ENCODE data around the gene SORCS2.

The SORCS2 gene

DNA sequence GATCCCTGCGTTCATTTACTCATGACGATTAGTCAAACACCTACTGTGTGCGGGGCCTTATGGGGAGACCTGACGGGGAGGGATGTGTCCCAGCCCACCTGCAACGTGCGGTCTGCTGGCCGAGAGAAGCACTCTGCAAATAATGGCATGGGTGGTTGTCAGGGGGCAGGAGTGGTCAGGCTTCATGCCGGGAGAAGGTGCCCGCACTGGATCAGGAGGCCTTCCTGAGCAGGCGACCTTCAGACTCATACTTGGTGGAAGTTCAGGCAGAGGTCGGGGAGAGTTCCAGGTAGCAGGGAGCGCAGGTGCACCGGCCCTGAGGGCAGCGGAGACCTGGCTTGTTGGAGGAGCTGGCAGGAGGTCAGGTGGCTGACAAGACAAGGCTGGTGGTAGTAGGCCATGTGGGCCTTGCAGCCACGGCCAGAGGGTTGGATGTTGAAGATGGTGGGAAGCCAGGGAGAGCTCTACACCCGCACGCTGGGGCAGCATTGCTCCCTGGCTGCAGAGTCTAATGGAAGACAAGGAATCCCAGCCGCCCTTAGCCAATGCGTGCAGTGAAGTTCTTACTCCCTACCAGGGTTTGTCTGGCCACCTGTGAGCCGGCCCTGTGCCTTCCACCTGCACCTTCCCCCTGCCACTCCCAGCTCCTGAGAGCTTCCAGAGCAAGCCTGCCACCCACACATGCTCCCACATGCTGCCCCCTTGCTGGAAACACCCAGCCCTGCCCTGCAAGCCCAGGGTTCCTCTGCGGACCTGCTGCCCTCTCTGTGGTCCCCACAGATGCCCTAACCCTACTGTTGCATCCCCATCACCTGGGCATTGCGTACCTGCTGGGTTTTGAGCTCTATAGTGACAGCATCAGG lies 145.1 kb downstream of the SORCS2 start:
- no peak overlapping the region for H3K4me3 ChIP-seq (ENCODE audit: low read depth in 1 of 2, low read length in 2 of 2)
- H3K4me2 ChIP-seq (ENCODE audit: insufficient read depth, low read length) = no peak overlapping the region
- no peak overlapping the region for H3K27ac ChIP-seq (ENCODE audit: low read length)
- H3K36me3 ChIP-seq (ENCODE audit: insufficient read depth, low read length) = no peaks in the 10 kb centered on the region
- H3K79me2 ChIP-seq (ENCODE audit: insufficient read depth, low read length) = no peaks in the 10 kb centered on the region
- ATAC-seq (ENCODE audit: insufficient read depth, low read depth) = no peak
- DNase-seq = no peak
- H3K27me3 ChIP-seq (ENCODE audit: insufficient read depth, low read length, poor library complexity) = no peaks in the 10 kb centered on the region
- no peaks in the 10 kb centered on the region; the same call in 1 of the 2 replicates for H4K20me1 ChIP-seq (ENCODE audit: insufficient read depth, low read length)
- no peak overlapping the region for H2AFZ ChIP-seq (ENCODE audit: low read depth, low read length)
- no peaks in the 10 kb centered on the region for H3K9me3 ChIP-seq (ENCODE audit: insufficient read depth, low read length, severe bottlenecking)
- no peak overlapping the region for H3K9ac ChIP-seq (ENCODE audit: low read depth, low read length)
- no peak for TF ChIP-seq EZH2 (IDR thresholded peaks at IDR 0.05; ENCODE audit: borderline replicate concordance, low read depth, low read length, severe bottlenecking)
- no peak for TF ChIP-seq CTCF (IDR thresholded peaks at IDR 0.05; ENCODE audit: borderline replicate concordance, extremely low read depth, low read length, poor library complexity, severe bottlenecking)
- no peaks in the 10 kb centered on the region for H3K4me1 ChIP-seq (ENCODE audit: insufficient read depth, low read length)

DNA sequence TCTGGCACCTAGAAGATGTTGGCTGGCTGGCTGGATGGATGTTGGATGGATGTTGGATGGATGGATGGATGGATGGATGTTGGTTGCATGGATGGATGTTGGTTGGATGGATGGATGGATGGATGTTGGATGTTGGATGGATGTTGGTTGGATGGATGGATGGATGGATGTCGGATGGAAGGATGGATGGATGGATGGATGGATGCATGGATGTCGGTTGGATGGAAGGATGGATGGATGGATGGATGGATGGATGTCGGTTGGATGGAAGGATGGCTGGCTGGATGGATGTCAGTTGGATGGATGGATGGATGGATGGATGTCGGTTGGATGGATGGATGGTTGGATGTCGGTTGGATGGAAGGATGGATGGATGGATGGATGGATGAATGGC lies 145.7 kb downstream of the SORCS2 start:
- H3K27ac ChIP-seq (ENCODE audit: low read length) = no peak overlapping the region
- no peak overlapping the region for H3K4me3 ChIP-seq (ENCODE audit: low read depth in 1 of 2, low read length in 2 of 2)
- no peak overlapping the region for H3K9ac ChIP-seq (ENCODE audit: low read depth, low read length)
- ATAC-seq (ENCODE audit: insufficient read depth, low read depth) = no peak
- no peak for DNase-seq
- H3K36me3 ChIP-seq (ENCODE audit: insufficient read depth, low read length) = no peaks in the 10 kb centered on the region
- H3K79me2 ChIP-seq (ENCODE audit: insufficient read depth, low read length) = no peaks in the 10 kb centered on the region
- no peaks in the 10 kb centered on the region for H3K9me3 ChIP-seq (ENCODE audit: insufficient read depth, low read length, severe bottlenecking)
- no peak overlapping the region for H2AFZ ChIP-seq (ENCODE audit: low read depth, low read length)
- H3K27me3 ChIP-seq (ENCODE audit: insufficient read depth, low read length, poor library complexity) = no peaks in the 10 kb centered on the region
- TF ChIP-seq EZH2 (IDR thresholded peaks at IDR 0.05; ENCODE audit: borderline replicate concordance, low read depth, low read length, severe bottlenecking) = no peak
- TF ChIP-seq CTCF (IDR thresholded peaks at IDR 0.05; ENCODE audit: borderline replicate concordance, extremely low read depth, low read length, poor library complexity, severe bottlenecking) = no peak
- no peaks in the 10 kb centered on the region for H3K4me1 ChIP-seq (ENCODE audit: insufficient read depth, low read length)
- H3K4me2 ChIP-seq (ENCODE audit: insufficient read depth, low read length) = no peak overlapping the region
- no peaks in the 10 kb centered on the region; the same call in 1 of the 2 replicates for H4K20me1 ChIP-seq (ENCODE audit: insufficient read depth, low read length)

DNA sequence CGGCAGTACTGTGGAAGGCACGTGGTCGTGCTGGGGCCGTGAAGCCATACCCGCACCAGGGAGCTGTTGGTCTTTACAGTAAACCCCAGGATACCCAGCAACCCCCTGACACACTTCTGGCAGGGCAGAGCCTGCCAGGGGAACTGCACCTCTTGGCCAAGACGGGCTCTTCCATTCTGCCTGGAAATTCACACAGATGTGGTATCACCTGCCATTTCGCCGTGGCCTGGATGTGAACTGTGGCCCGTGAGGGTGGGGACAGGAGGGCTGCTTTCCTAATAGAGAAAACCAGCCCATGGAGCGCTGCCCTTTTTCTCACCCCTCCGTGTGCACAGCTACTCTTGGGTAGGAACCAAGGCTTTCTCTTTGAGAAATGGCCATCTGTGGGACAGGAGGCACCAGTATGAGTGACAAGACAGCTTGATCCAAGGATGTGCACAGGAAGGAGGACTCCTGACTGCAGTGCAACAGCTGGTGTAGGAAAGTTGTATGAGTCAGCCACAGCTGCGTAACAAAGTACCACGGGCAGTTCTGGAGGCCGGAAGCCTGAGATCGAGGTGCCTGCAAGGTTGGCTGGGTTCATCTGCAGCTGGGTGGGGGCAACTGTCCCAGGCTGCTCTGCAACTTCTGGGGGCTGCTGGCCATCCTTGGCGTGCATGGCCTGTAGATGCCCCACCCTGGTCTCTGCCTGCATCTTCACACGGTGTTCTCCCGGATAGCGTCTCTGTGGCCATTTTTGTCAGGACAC lies 146.7 kb downstream of the SORCS2 start:
- Histone ChIP-seq H3K9ac (ENCODE audit: low read depth, low read length) (no peak overlapping the region), H3K27ac (ENCODE audit: low read length) (no peak overlapping the region), H3K4me1 (ENCODE audit: insufficient read depth, low read length) (no peaks in the 10 kb centered on the region), H2AFZ (ENCODE audit: low read depth, low read length) (no peak overlapping the region), H3K79me2 (ENCODE audit: insufficient read depth, low read length) (no peaks in the 10 kb centered on the region), H3K4me3 (ENCODE audit: low read depth in 1 of 2, low read length in 2 of 2) (no peak overlapping the region), H3K27me3 (ENCODE audit: insufficient read depth, low read length, poor library complexity) (no peaks in the 10 kb centered on the region), H3K9me3 (ENCODE audit: insufficient read depth, low read length, severe bottlenecking) (no peaks in the 10 kb centered on the region), H4K20me1 (ENCODE audit: insufficient read depth, low read length) (no peaks in the 10 kb centered on the region; the same call in 1 of the 2 replicates), H3K4me2 (ENCODE audit: insufficient read depth, low read length) (no peak overlapping the region), H3K36me3 (ENCODE audit: insufficient read depth, low read length) (no peaks in the 10 kb centered on the region)
- no peak for TF ChIP-seq CTCF (IDR thresholded peaks at IDR 0.05; ENCODE audit: borderline replicate concordance, extremely low read depth, low read length, poor library complexity, severe bottlenecking)
- TF ChIP-seq EZH2 (IDR thresholded peaks at IDR 0.05; ENCODE audit: borderline replicate concordance, low read depth, low read length, severe bottlenecking) = no peak
- ATAC-seq (ENCODE audit: insufficient read depth, low read depth) (no peak), DNase-seq (no peak)
